Fibroblast of villous mesenchyme (primary cell): Measurements from ENCODE around the gene RARA. TPM values are rescaled to one million over a fixed set of nuclear protein-coding genes. Genes with fewer than 3 reads are reported as not detected.

Experiments used
- DNase-seq: peaks from one replicate; pipeline ENCODE4 v3.0.0-alpha.2; 2010; ENCODE audit warnings: low read depth
- H3K4me3 ChIP-seq: 2 replicates; pipeline ENCODE4 v1.5.1; 2011; ENCODE audit warnings: low read depth, mild to moderate bottlenecking, low read length
- CTCF ChIP-seq: IDR thresholded peaks from 2 replicates; pipeline ENCODE4 v1.5.1; 2012; ENCODE audit warnings: low read depth, mild to moderate bottlenecking, low read length; ENCODE audit not compliant: insufficient read depth
- total RNA-seq: library from RNA; depleted of rRNA; stranded (reverse); fragments of >200 nt; gene quantifications from 2 replicates; pipeline ENCODE4 v1.2.3, GENCODE V29; 2012

Gene RARA
- total RNA-seq, 1 donor, result 20.3 TPM

GRCh38 chr17:40350689-40351358 is 41.8 kb downstream of the RARA start:
- no peak overlapping the region for H3K4me3 ChIP-seq
- no peak for TF ChIP-seq CTCF
- no peak for DNase-seq

- H3K4me3 ChIP-seq, result no peak overlapping the region
- no peak for TF ChIP-seq CTCF
- DNase-seq, result no peak
Observed at GRCh38 chr17:40351359-40352236, 42.6 kb downstream of the RARA start.

- no peak for DNase-seq
- no peak overlapping the region for H3K4me3 ChIP-seq
Observed at GRCh38 chr17:40352237-40352778, 43.3 kb downstream of the RARA start.

GRCh38 chr17:40352779-40353394 is 43.9 kb downstream of the RARA start:
- TF ChIP-seq CTCF, result no peak
- no peak for DNase-seq
- no peak overlapping the region for H3K4me3 ChIP-seq

More at GRCh38 chr17:40352237-40352778, 43.3 kb downstream of the RARA start:
- no peak for TF ChIP-seq CTCF

- H3K4me3 ChIP-seq, result no peak overlapping the region
- no peak for TF ChIP-seq CTCF
- no peak for DNase-seq
Observed at GRCh38 chr17:40354221-40355122, 45.5 kb downstream of the RARA start.
